Loucy (cell line): Measurements from ENCODE around the gene SKIC3.

Source experiments
- EZH2phosphoT487 ChIP-seq: fragments of 200-600 bp; IDR thresholded peaks from 2 replicates; pipeline ENCODE4 v1.6.1; 2018; ENCODE audit warnings: antibody characterized with exemption, mild to moderate bottlenecking, moderate library complexity, borderline replicate concordance
- TF ChIP-seq, protein P1 (sequence below): fragments of 200-600 bp; sonication (generic); conservative IDR thresholded peaks from 2 replicates; pipeline ENCODE4 v1.5.1; 2014; ENCODE audit warnings: mild to moderate bottlenecking, antibody characterized with exemption, low read length

DNA sequence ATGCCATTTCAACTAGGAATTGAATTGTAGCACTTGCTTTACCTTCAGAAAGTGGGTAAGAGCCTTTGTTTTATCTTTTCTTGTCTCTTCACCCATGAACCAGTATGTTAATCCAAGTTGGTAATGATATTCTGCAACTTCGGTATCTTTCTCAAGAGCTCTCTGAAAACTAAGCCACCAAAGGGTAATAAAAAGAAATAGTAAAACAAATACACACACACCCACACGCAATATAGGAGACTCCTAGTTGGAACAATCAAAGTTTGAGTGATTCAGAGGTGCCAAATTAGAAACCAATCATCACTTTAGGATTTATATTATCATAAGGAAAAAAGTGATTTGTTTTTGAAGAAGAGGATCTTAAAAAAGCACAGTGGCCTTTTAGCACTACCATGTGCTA lies 30.4 kb downstream of the SKIC3 start:
- TF ChIP-seq, protein P1, sequence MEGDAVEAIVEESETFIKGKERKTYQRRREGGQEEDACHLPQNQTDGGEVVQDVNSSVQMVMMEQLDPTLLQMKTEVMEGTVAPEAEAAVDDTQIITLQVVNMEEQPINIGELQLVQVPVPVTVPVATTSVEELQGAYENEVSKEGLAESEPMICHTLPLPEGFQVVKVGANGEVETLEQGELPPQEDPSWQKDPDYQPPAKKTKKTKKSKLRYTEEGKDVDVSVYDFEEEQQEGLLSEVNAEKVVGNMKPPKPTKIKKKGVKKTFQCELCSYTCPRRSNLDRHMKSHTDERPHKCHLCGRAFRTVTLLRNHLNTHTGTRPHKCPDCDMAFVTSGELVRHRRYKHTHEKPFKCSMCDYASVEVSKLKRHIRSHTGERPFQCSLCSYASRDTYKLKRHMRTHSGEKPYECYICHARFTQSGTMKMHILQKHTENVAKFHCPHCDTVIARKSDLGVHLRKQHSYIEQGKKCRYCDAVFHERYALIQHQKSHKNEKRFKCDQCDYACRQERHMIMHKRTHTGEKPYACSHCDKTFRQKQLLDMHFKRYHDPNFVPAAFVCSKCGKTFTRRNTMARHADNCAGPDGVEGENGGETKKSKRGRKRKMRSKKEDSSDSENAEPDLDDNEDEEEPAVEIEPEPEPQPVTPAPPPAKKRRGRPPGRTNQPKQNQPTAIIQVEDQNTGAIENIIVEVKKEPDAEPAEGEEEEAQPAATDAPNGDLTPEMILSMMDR, result no peak
- no peak for TF ChIP-seq EZH2phosphoT487
